BE2C (cell line): Measurements from ENCODE around the gene SEPTIN5.

ENCODE experiments used
- DNase-seq: peaks from one replicate; pipeline ENCODE4 v3.0.0-alpha.2; 2020
- H3K27me3 ChIP-seq: fragments of 250-450 bp; sonication (Bioruptor Pico); 2 replicates; pipeline ENCODE4 v1.5.1; 2020; ENCODE audit warnings: mild to moderate bottlenecking
- H3K36me3 ChIP-seq: fragments of 250-450 bp; sonication (Bioruptor Pico); 2 replicates; pipeline ENCODE4 v1.5.1; 2020; ENCODE audit warnings: mild to moderate bottlenecking
- H3K4me1 ChIP-seq: fragments of 250-450 bp; sonication (Bioruptor Pico); 2 replicates; pipeline ENCODE4 v1.5.1; 2020
- H3K4me3 ChIP-seq: 2 replicates; pipeline ENCODE4 v1.5.1; 2011; ENCODE audit warnings: low read depth, low read length
- H3K9me3 ChIP-seq: fragments of 250-450 bp; sonication (Bioruptor Pico); 2 replicates; pipeline ENCODE4 v1.5.1; 2020
- CTCF ChIP-seq: IDR thresholded peaks from 2 replicates; pipeline ENCODE4 v1.5.1; 2012; ENCODE audit warnings: mild to moderate bottlenecking, low read depth, low read length

The SEPTIN5 gene

DNA sequence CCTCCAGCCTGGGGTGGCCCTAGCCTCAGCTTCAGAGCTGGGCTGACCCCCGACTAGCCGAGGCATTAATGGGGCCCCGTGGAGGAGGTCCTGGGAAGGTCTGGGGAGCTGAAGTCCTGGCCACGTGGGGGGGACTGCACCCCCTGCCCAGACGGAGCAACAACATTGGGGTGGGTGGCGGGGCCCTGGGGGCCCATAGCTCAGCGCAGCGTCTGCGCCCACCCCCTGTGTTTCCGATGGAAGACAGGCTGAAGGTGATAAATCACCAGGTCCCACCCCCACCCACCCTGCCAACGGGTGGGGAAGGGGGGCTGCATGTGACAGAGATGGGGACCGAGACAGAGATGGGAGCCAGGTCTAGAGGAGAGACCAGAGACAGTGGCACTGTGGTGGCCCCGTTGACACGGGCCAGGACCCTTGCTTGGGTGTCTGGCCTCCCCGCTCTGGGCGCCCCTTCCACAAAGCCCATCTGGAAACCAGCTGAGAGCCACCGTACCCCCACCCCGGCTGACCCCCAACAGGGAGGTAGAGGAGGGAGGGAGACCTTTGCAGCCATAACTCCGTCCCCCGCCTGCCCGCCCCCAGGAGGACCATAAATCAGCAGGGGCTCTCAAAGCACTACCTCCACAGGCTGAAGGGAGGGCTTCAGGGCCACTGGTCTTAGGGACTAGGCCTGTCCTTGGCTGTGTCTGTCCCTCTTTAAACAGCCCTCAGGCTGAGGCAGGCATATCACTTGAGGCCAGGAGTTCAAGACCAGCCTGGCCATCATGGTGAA is 17.2 kb downstream of the SEPTIN5 start:
- Histone ChIP-seq H3K4me1 (no peaks in the 10 kb centered on the region), H3K4me3 (no peak overlapping the region), H3K9me3 (no peaks in the 10 kb centered on the region), H3K36me3 (no peaks in the 10 kb centered on the region), H3K27me3 (peaks cover 4% of the 10 kb centered on the region; the same call in 1 of the 2 replicates)
- DNase-seq = no peak
- TF ChIP-seq CTCF = no peak

- DNase-seq = no peak
- H3K27me3 ChIP-seq = peaks cover 4% of the 10 kb centered on the region; the same call in 1 of the 2 replicates
- no peak for TF ChIP-seq CTCF
- no peaks in the 10 kb centered on the region for H3K9me3 ChIP-seq
- no peaks in the 10 kb centered on the region for H3K4me1 ChIP-seq
- H3K36me3 ChIP-seq = no peaks in the 10 kb centered on the region
- no peak overlapping the region for H3K4me3 ChIP-seq
These were observed 18.3 kb downstream of the SEPTIN5 start for GRCh38 chr22:19732403-19733113.

DNA sequence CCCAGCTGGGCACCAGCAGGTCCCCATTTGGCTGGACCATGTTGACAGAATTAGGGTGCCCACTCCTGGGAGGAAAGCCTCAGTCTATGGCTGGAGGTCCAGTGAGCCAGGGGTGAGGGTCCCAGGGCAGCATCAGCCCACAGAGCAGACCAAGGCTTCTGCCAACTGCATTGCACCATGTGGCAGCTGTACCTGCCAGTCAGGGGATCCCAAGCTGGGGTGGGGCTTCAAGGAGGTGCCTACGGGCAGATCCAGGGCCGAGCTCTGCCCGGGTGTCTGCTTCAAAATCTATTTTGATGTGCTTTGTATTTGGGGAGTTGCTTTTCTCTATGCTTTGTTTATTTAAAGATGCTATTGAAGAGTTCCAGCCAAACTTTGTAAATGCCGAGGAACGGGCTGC is 19.5 kb downstream of the SEPTIN5 start:
- no peaks in the 10 kb centered on the region for H3K27me3 ChIP-seq
- H3K4me3 ChIP-seq = no peak overlapping the region
- no peaks in the 10 kb centered on the region for H3K4me1 ChIP-seq
- no peaks in the 10 kb centered on the region for H3K9me3 ChIP-seq
- DNase-seq = no peak
- no peak for TF ChIP-seq CTCF
- no peaks in the 10 kb centered on the region for H3K36me3 ChIP-seq

- Histone ChIP-seq H3K27me3 (no peaks in the 10 kb centered on the region), H3K4me3 (no peak overlapping the region), H3K9me3 (no peaks in the 10 kb centered on the region), H3K36me3 (no peaks in the 10 kb centered on the region), H3K4me1 (no peaks in the 10 kb centered on the region)
- no peak for TF ChIP-seq CTCF
- no peak for DNase-seq
These were observed 19.9 kb downstream of the SEPTIN5 start for GRCh38 chr22:19734163-19734562.

DNA sequence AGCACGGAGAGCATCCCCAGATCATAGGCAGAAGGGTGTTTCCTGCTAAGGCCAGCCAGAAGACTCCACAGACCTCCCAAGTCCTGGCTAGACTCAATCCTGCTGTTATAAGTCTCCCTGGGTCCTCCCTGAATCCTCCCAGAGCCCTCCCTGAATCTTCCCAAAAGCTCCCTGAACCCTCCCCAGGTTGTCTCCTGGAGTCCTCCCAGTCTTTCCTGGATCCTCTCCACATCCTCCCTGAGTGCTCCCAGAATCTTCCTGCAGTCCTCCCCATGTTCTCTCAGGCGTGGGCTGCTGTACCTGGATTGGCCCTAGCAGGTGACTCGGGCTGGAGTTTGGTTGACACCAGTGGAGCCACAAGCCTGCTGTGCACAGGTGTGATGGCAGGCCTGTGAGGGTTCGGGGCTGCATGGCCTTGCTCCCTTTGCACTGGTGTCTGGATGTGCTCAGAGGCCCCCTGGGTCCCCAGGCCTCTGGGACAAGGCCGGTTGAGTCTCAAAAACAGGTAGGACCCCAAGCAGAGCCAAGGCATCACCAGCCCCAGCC is 20.6 kb downstream of the SEPTIN5 start:
- Histone ChIP-seq H3K27me3 (no peaks in the 10 kb centered on the region), H3K9me3 (no peaks in the 10 kb centered on the region), H3K36me3 (no peaks in the 10 kb centered on the region), H3K4me1 (no peaks in the 10 kb centered on the region; the same call in 1 of the 2 replicates), H3K4me3 (no peak overlapping the region)
- no peak for TF ChIP-seq CTCF
- DNase-seq = no peak
